K562 treated with DMSO at 1 percent for 4 hours (cell line): ENCODE results near the gene EPS15. TPM values are rescaled to one million over a fixed set of nuclear protein-coding genes. Genes with fewer than 3 reads are reported as not detected.

ENCODE experiments used
- total RNA-seq: library from RNA; unstranded; fragments of 300-600 nt; gene quantifications from 2 replicates; pipeline ENCODE4 v1.2.3, GENCODE V29; 2022; ENCODE audit not compliant: insufficient read depth

EPS15 gene
- 27.5 and 27.9 TPM in 2 replicates for total RNA-seq

GRCh38 chr1:51519048-51519864 is at the start of gene EPS15:
Gene EPS15, minus strand, starts transcription at chr1:51519266. Its CDS starts 35 bp downstream, at chr1:51519231.

GRCh38 chr1:51330331-51331201 is 188.5 kb downstream of the EPS15 start, which contains the start of gene TTC39A:
Gene TTC39A, minus strand, starts transcription at chr1:51330562. Its CDS starts 85 bp downstream, at chr1:51330477.

Other genes with a start within 250 kb of the EPS15 start
- 1.0 and 2.5 TPM in 2 replicates for gene TTC39A, start 188.7 kb downstream of the EPS15 start, total RNA-seq
- 93.1 and 106 TPM in 2 replicates for gene OSBPL9, start 97.8 kb upstream of the EPS15 start, total RNA-seq